Non-pigmented ciliary epithelial cell (primary cell): Measurements from ENCODE around the gene SLC26A8.
A peak's percentile ranks its signal among the peaks of the same experiment; 100 is the strongest.
"Not testable (repeated sequence)": the region's sequence is repeated elsewhere in the genome, so short reads cannot be mapped to it uniquely, and the experiment has no call there.

ENCODE experiments used
- DNase-seq: peaks from one replicate; pipeline ENCODE4 v3.0.0-alpha.2; 2010; ENCODE audit warnings: low read depth

SLC26A8 gene

GRCh38 chr6:36050305-36050704, 25.9 kb upstream of the SLC26A8 start:
- no peak for DNase-seq

DNA sequence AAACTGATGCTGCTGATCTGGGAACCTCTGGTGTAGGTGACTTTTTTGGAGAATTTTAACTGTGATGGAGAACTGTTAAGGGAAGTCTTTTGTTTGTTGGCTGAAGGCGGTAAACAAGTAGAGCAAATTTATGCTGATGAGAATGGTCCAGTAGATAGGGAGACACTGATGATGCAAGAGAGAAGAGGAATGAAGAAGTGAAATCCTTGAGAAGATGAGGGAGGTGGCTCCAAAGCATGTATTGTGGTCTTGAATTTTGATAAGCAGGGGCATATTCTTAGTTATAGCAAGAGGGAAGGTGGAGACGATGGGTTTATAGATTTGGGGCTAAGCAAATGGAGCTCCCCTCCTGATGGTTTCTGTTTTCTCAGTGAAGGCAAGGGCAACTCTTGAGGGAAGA, 25.1 kb upstream of the SLC26A8 start:
- DNase-seq, result no peak

DNA sequence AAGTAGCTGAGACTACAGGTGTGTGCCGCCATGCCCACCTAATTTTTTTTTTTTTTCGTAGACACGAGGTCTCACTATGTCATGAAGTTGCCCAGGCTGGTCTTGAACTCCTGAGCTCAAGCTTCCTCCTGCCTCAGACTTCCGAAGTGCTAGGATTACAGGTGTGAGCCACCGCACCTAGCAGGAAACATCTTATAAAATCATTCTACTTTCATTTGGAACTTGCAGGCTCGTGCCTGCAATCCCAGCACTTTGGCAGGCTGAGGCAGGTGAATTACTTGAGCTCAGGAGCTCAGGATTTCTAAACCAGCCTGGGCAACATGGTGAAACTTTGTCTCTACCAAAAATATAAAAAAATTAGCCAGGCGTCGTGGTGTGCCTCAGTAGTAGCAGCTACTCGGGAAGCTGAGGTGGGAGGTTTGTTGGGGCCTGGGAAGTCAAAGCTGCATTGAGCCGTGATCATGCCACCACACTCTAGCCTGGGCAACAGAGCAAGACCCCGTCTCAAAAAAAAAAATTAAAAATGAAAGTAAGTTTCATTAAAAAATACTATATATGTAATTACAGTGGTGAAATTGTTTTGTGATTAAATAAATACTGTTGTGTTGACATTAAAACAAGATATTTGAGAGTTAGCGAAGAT, 18.3 kb upstream of the SLC26A8 start:
- no peak for DNase-seq

DNA sequence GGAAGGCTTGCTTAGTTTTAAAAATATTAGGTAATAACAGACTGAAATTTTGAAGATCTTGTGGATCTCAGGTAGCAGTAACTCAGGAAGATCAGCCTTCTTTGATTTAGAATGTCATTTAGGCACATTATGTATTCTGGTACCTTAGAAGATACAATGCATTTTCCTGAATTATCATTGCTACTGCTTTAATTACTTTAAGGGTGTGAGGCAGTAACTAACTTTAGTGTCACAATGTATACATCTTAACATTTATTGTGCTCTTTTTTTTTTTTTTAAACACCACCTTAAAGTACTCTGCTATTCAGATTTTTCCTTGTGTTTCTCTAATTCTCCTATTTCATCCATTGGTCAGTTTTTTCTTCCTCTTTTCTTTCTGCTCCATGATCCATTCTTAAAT, 16.5 kb upstream of the SLC26A8 start:
- DNase-seq, result no peak

GRCh38 chr6:36039112-36039511, 14.7 kb upstream of the SLC26A8 start:
- no peak for DNase-seq

- no peak for DNase-seq
These were observed 13.9 kb upstream of the SLC26A8 start for GRCh38 chr6:36038120-36038876.

DNA sequence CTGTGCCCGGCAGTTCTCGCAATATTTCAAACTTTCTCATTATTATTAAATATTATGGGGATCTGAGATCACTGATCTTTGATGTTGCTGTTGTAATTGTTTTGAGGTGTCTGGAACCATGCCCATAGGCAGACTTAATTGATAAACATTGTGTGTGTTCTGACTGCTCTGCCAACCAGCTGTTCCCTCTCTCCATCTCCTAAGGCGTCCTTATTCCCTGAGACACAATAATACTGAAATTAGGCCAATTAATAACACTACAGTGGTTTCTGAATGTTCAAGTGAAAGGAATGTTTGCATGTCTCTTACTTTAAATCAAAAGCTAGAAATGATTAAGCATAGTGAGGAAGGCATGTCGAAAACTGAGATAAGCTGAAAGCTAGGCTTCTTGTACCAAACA, 10.8 kb upstream of the SLC26A8 start:
- no peak for DNase-seq

DNA sequence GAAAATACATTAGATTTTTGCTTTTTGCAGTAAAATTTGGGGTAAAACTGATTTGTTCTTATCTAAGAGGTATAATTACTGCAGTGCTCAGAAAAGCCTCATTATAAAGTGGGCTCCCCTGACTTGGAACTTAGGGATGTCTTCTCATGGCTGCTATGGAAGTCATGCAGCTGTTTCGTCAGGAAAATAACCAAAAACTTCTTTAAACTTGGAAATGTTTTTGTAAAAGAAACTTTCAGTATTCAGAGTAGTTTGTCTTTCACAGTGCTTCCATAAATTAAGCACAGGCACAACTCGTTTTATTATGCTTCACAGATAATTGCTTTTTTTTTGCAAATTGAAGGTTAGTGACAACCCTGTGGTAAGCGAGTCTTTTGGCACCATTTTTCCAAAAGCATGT, 10.0 kb upstream of the SLC26A8 start:
- no peak for DNase-seq

DNA sequence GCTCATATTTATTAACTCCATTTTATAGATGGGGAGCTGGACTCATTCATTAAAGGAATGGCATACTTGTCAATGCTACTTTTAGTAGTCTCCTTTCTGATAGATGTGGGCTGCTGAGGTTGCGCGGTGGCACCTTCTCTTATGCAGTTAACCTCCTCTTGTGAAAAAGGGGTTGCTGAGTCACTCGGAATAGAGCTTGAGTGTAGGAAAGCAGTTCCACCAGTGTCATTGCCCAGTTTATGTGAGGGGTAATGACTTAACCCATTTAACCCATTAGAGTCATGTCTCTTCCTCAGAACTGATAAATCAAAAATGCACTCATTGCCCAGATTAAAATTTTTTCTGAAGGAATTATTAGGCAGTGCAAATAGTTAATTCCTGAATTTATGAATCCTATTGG, 9.5 kb upstream of the SLC26A8 start:
- DNase-seq, result no peak

DNA sequence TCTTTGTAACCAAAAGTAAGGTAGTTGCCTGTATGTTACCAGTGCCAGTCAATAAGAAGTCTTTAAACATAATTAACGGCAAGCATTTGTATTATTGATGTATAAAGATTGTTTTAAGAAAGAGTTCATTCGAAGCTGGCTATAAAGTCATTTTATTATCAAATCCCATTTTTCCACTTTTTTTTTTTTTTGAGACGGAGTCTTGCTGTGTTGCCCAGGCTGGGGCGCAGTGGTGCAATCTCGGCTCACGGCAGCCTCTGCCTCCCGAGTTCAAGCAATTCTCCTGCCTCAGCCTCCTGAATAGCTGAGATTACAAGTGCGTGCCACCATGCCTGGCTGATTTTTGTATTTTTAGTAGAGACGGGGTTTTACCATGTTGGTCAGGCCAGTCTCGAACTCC, 8.7 kb upstream of the SLC26A8 start:
- not testable (repeated sequence) for DNase-seq

DNA sequence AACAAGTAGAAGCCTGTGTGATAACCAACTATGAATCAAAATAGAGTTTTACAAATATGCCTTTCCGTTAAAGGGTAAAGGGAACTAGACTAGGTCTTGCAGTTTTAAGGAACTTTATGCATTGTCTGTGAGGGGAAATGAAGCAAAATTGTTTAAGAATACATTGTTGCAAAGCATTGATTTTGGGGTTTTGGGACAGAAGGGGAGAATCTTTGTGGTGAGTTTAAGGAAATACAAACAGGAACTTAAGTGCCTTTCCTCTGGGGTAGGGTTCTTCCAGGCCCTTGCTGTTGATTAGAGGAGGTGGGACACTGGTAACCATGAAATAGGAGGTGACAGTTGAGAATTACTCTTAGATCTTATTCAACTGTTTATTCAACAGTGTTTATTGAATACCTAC, 7.8 kb upstream of the SLC26A8 start:
- no peak for DNase-seq

- DNase-seq, result no peak
These were observed 5.0 kb upstream of the SLC26A8 start for GRCh38 chr6:36029464-36029863.

DNA sequence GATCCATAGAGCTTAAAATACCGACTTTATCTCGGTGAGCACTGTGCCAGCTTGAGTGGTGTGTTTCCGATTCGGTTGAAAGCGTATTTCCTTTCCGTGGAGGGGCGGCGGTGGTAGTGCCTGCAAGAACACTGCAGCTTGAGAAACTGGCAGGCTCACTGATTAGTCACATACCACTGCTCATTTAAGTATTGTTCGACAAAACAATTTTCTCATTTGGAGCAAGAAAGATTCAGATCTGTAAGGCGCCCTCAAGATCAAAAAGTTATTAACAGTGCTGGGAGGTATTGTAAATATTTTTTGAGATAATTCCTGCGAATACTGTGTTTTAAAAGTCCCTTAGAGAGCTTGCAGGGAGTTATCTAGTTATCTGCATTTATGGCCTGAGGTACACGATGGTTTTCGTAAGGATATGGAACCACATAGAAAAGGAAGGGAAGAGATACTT, 4.5 kb upstream of the SLC26A8 start:
- peak; percentile 38 for DNase-seq

DNA sequence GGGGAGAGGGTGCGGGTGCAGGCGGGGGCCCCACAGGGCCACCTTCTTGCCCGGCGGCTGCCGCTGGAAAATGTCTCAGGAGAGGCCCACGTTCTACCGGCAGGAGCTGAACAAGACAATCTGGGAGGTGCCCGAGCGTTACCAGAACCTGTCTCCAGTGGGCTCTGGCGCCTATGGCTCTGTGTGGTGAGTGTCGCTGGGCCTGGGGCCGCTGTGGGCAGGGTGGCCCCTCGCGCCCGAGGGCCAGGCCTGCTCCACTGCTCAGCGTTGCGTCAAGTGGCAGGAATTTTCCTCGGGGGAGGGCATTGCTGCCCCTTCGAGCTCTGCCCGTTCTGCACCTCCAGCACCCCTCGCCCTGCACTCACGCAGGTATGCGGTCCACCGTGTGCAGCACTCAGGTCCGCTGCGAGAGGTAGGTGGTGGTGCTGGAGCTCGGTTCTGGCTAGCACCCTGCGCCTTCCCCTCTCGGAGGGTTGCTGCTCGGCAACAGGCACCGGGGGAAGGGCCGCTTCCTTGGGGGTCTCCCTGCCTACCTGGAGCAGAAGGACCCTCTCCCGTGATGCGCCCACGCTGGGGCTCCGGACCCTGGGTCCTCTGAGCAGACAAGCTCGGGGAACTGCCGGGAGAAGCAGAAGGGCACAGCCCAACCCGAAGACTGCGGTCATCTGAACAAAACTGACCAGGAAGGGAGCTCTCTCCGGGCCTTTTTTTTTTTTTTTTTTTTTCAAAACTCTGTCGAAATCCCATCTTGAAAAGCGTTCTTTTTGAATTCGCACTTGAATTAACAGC, 3.8 kb upstream of the SLC26A8 start:
- no peak for DNase-seq

DNA sequence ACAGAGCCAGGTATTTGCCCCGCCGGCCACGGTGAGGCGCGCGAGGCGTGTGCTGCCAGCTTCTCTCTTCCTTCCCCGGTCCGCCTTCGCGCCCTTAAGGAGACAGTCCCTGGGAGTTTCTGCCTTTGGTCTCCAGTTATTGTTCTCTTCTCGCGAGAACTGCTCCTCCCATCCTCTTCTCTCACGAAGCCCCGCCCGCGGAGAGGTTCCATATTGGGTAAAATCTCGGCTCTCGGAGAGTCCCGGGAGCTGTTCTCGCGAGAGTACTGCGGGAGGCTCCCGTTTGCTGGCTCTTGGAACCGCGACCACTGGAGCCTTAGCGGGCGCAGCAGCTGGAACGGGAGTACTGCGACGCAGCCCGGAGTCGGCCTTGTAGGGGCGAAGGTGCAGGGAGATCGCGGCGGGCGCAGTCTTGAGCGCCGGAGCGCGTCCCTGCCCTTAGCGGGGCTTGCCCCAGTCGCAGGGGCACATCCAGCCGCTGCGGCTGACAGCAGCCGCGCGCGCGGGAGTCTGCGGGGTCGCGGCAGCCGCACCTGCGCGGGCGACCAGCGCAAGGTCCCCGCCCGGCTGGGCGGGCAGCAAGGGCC, 3.2 kb upstream of the SLC26A8 start, which contains the start of gene MAPK14:
Gene MAPK14, plus strand, starts transcription at position 308 of the 587 bp plus-strand sequence. CDS start 350 bp downstream, outside the sequence.
- peak; percentile 98 for DNase-seq

- DNase-seq, result no peak
These were observed 1.5 kb upstream of the SLC26A8 start for GRCh38 chr6:36025932-36026327.

GRCh38 chr6:36025260-36025931, 955 bp upstream of the SLC26A8 start:
- DNase-seq, result no peak

DNA sequence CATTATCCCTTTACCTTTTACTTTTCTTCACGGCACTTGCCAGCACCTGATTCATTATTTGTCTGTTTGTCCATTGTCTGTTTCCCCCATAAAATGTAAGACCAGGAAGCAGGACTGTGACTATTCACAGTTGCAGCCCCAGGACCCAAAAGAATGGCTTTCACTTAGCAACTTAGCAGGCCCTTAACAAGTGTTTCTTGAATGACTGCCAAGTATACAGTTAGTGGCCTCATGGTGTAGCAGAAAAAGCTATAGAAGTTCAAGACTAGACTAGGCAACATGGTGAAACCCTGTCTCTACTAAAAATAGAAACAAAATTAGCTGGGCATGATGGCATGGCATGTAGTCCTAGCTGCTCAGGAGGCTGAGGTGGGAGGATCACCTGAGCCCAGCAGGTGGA, 4.3 kb downstream of the SLC26A8 start:
- DNase-seq, result no peak

- no peak for DNase-seq
These were observed 5.3 kb downstream of the SLC26A8 start for GRCh38 chr6:36019167-36019566.

GRCh38 chr6:36018339-36018738, 6.1 kb downstream of the SLC26A8 start:
- DNase-seq, result no peak

DNA sequence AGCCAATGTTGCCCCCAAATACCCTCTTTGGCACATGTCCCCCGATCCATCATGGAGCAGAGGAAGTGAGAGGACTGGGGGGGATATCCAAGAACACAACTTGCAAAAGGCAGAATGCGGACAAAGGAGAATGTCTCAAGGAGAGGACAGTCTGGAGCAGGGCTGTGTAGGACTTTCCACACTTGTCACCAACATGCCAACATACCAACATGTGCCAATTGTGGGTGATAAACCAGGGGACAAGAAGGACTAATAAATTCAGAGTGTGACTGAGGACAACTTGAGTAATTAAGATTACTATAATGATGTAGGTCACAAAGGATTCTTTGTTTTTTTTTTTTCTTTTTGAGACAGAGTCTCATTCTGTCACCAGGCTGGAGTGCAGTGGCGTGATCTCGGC, 8.8 kb downstream of the SLC26A8 start:
- DNase-seq, result no peak

- DNase-seq, result no peak
These were observed 24.0 kb downstream of the SLC26A8 start for GRCh38 chr6:36000451-36000850.
